Measurements from ENCODE around the gene NAPEPLD.
"Not testable (repeated sequence)": the region's sequence is repeated elsewhere in the genome, so short reads cannot be mapped to it uniquely, and the experiment has no call there.

Gene NAPEPLD

DNA sequence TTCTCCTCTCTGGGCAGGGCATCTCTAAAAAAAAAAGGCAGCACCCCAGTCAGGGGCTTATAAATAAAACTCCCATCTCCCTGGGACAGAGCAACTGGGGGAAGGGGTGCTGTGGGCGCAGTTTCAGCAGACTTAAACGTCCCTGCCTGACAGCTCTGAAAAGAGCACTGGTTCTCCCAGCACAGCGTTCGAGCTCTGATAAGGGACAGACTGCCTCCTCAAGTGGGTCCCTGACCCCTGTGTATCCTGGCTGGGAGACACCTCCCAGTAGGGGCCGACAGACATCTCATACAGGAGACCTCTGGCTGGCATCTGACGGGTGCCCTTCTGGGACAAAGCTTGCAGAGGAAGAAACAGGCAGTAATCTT, 42.2 kb downstream of the NAPEPLD start:
- not testable (repeated sequence) for DNase-seq (ENCODE audit: low spot score)

GRCh38 chr7:103106005-103106702, 42.7 kb downstream of the NAPEPLD start:
- no peak for DNase-seq (ENCODE audit: low spot score)

DNA sequence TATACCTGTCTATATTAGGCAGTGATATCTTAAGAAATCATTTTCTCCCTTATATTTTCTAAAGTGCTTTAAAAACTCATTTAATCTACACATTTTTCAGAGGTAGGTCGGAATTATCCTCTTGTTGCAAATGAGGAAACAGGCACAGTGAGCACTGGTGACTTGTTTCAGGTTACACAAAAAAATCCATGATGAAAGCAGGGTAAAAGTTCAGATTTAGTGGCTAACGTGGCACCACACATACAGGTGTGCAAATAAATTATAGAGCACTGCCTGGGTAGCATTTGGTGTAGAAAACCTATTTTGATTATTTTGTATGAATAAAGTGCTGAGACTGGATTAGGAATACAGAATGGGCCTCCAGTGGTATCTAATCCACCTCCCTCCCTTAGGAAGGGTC, 47.4 kb downstream of the NAPEPLD start:
- no peak for DNase-seq (ENCODE audit: low spot score)

- no peak for DNase-seq (ENCODE audit: low spot score)
Measured at GRCh38 chr7:103100348-103100747, 48.6 kb downstream of the NAPEPLD start.

DNA sequence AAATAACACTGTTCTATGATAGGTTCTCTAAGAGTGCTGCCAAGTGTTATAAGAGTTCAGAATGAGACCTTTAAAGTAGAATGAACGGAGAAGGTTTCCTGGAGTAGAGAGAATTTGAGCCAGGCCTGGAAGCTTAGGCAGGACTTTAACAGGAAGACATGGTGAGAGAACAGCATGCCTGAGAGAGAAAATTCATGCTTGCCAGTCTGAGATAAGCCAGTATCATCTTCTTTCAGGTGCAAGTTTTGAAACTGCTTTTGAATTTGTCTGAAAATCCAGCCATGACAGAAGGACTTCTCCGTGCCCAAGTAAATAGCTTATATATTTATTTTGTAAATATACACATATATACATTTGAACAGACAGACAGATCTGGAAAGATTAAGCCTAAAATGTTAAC, 51.9 kb downstream of the NAPEPLD start:
- no peak for DNase-seq (ENCODE audit: low spot score)

DNA sequence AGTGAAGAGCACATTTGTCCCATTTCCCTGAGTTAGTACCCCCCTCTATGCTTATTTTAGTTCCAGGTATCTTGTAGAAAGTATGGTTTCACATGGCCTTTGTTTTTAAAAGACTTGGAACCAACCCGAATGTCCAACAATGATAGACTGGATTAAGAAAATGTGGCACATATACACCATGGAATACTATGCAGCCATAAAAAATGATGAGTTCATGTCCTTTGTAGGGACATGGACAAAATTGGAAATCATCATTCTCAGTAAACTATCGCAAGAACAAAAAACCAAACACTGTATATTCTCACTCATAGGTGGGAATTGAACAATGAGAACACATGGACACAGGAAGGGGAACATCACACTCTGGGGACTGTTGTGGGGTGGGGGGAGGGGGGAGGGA, 53.3 kb downstream of the NAPEPLD start:
- not testable (repeated sequence) for DNase-seq (ENCODE audit: low spot score)

- peak; percentile 71 for DNase-seq (ENCODE audit: low spot score)
Measured at GRCh38 chr7:103094102-103094501, 54.8 kb downstream of the NAPEPLD start.

DNA sequence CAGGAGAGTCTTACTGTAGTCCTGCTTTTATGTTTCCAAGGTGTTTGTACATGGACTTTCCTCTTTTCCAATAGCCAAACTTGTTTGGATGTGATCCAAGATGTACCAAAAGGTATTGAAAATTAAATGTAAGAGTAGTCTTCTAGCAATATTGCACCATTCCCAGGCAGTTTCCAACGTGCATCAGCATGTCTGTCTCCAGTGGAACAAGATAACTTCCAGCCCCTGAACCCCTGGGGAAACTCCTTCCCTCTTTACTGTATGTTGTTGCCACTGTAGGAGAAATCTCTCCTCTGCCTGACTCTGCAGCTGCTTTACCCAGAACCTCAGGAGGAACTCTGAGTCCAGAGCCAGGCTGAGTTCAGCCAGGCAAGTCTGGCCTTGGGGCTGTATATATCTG, 55.5 kb downstream of the NAPEPLD start:
- DNase-seq (ENCODE audit: low spot score): no peak

GRCh38 chr7:103092321-103092720, 56.6 kb downstream of the NAPEPLD start:
- DNase-seq (ENCODE audit: low spot score): not testable (repeated sequence)

- no peak for DNase-seq (ENCODE audit: low spot score)
Measured at GRCh38 chr7:103083210-103083609, 65.7 kb downstream of the NAPEPLD start.

GRCh38 chr7:103082497-103082896, 66.4 kb downstream of the NAPEPLD start:
- DNase-seq (ENCODE audit: low spot score): no peak

GRCh38 chr7:103080923-103081322, 68.0 kb downstream of the NAPEPLD start:
- no peak for DNase-seq (ENCODE audit: low spot score)

DNA sequence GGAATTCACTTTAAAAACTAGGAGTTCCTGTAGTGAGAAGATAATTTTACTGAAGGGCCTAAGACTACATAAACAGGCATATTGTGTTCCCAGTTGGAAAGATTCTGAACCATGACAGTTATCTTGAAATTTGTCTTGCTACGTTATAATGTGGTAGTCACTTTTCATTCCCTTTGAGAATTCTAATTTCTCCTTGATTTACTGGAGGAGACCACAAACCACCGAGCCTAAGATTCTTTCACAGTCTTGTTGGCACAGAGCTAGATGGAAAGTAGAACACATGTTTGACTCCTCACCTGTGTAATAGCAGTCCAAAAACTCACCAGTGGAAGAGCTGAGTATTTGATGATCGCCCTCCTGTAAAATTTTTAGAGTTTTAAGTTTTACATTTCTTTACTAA, 69.1 kb downstream of the NAPEPLD start:
- no peak for DNase-seq (ENCODE audit: low spot score)

DNA sequence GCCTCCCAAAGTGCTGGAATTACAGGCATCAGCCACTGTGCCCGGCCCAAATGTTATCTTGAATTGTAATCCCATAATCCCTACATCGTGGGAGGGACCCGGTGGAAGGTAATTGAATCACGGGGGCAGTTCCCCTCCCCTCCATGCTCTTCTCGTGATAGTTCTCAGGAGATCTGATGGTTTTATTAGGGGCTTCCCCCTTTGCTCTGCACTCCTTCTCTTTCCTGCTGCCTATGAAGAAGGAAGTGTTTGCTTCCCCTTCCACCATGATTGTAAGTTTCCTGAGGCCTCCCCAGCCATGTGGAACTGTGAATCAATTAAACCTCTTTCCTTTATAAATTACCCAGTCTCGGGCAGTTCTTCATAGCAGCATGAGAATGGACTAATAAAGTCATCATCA, 70.7 kb downstream of the NAPEPLD start:
- DNase-seq (ENCODE audit: low spot score): not testable (repeated sequence)

GRCh38 chr7:103077318-103077717, 71.6 kb downstream of the NAPEPLD start:
- DNase-seq (ENCODE audit: low spot score): no peak

GRCh38 chr7:103076764-103077163, 72.1 kb downstream of the NAPEPLD start:
- peak; percentile 35 for DNase-seq (ENCODE audit: low spot score)

- DNase-seq (ENCODE audit: low spot score): peak; percentile 19
Measured at GRCh38 chr7:103075337-103075918, 73.5 kb downstream of the NAPEPLD start.

DNA sequence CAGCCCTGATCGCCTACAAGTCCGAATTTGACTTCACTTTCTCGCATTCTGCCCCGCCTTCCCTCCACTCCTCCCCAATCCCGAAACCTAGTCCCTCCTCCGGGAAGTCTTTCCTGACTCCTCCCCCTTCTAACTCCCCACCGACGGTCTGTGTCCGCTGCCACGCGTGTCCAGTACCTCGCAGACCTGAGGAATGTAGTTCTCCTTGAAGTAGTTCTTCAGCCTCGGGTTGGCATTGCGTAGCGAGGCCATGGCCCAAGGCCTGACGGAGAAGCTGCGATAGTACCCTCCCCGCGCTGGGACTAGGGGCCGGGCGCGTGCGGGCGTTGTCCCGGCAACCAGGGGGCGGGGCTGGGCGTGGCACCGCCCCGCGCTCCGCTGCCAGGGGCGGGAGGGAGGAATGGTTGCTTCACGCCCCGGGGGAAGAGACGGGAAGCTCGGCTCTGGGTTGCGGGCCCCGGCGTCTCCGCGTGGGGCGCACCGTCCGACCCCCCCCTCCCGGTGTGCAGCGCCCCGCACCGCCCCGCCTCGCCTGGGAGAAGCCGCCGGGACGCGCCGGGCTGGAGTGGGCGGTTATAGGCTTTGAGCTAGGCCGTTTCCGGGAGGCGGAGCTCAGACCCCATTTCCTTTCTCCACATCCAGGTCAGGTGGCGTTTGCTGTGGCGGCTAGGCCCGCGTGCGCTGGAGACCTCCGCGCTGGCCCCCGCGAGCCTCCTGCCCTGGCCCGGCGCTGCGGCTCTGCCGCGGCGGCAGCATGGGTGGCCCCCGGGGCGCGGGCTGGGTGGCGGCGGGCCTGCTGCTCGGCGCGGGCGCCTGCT, 74.2 kb downstream of the NAPEPLD start, which contains the start of the genes ARMC10 and FBXL13:
Gene ARMC10, plus strand, starts transcription at position 622 of the 818 bp plus-strand sequence. Its CDS starts 133 bp downstream, at position 755.
Gene FBXL13, minus strand, starts transcription at position 278 of the 818 bp plus-strand sequence.
- DNase-seq (ENCODE audit: low spot score): peak; percentile 90

DNA sequence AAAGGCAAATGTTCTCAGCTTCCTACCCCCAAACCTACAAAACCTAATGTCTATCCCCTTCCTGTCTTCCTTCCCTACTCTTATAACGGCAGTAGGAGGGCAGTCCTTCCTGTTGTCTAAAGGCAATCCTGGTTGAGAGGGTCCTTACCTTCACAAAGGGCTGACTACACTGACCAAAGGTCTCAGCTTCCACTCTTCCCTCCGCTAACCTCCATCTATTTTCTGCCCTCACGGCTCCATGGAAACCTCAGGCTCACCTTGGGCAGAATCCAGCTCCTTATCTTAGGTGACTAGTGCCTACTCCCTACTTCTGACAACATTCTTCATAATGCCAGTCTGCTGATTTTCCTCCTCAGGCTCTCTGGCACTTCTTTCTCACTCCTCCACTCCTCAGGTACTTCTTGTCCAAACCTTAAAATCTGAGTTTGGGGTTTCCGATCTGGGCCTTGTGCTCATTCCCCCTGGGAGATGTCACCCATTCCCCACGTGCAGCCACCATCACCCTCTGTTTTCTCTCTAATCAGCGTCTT, 74.8 kb downstream of the NAPEPLD start:
- no peak for DNase-seq (ENCODE audit: low spot score)

- DNase-seq (ENCODE audit: low spot score): no peak
Measured at GRCh38 chr7:103071000-103071399, 77.9 kb downstream of the NAPEPLD start.

- DNase-seq (ENCODE audit: low spot score): no peak
Measured at GRCh38 chr7:103068414-103069403, 80.2 kb downstream of the NAPEPLD start.
